Subcutaneous adipose tissue (tissue), 4 donors: ENCODE data around the gene ERICH3. TPM values are rescaled to one million over a fixed set of nuclear protein-coding genes. Genes with fewer than 3 reads are reported as not detected.

ENCODE experiments used
- total RNA-seq, 4 donors: library from RNA; depleted of rRNA; stranded (reverse); fragments of >200 nt; gene quantifications; one replicate each; pipeline ENCODE4 v1.1.0, GENCODE V29; 2016
- TF ChIP-seq, protein P1 (sequence below): fragments of 450-650 bp; IDR thresholded peaks from one replicate; pipeline ENCODE4 v1.5.1; 2016; ENCODE audit warnings: low read depth, mild to moderate bottlenecking, control low read depth, antibody characterized with exemption, moderate library complexity

ERICH3 gene
- total RNA-seq, 4 donors from 2014 or later = not detected

GRCh38 chr1:74578101-74578500, 95.5 kb downstream of the ERICH3 start:
- TF ChIP-seq, protein P1, sequence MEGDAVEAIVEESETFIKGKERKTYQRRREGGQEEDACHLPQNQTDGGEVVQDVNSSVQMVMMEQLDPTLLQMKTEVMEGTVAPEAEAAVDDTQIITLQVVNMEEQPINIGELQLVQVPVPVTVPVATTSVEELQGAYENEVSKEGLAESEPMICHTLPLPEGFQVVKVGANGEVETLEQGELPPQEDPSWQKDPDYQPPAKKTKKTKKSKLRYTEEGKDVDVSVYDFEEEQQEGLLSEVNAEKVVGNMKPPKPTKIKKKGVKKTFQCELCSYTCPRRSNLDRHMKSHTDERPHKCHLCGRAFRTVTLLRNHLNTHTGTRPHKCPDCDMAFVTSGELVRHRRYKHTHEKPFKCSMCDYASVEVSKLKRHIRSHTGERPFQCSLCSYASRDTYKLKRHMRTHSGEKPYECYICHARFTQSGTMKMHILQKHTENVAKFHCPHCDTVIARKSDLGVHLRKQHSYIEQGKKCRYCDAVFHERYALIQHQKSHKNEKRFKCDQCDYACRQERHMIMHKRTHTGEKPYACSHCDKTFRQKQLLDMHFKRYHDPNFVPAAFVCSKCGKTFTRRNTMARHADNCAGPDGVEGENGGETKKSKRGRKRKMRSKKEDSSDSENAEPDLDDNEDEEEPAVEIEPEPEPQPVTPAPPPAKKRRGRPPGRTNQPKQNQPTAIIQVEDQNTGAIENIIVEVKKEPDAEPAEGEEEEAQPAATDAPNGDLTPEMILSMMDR = no peak

DNA sequence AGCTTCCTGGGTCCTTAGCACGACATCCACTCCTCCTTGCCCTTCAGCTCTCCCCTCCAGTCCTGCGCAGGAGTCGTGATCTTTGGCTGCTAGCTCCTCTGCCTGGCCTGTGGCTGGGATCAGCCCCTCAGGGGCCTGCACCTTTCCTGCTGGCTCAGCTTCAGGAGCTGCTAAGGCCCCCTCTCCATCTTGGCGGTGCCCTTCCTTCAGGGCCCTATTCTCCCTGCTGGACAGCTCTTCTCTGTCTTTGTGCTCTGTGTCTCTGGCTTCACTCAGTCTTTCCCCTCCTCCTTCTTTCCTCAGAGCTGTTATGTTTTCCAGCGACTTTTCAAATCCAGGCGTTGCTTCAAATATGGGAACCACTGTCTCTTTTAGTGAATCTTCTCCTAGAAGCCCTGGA, 101.7 kb downstream of the ERICH3 start:
- TF ChIP-seq, protein P1 = no peak

DNA sequence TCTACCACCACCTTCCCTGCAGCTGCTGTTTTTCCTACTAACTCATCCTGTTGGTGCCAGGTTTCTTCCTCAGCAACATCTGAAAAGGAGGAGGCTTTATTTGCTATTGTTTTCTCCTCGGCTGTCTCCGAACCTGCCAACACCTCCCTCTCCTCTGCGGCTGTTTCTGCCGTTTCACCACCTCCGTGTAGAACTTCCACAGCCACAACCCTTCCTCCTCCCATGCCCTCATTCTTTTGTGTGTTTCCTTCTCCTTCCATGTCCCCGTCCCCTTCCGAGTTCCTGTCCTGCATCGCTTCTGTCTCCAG, 102.1 kb downstream of the ERICH3 start:
- TF ChIP-seq, protein P1 = no peak

GRCh38 chr1:74570797-74571492, 102.6 kb downstream of the ERICH3 start:
- TF ChIP-seq, protein P1 = no peak

- TF ChIP-seq, protein P1 = no peak
Observed at GRCh38 chr1:74549932-74550331, 123.7 kb downstream of the ERICH3 start.

DNA sequence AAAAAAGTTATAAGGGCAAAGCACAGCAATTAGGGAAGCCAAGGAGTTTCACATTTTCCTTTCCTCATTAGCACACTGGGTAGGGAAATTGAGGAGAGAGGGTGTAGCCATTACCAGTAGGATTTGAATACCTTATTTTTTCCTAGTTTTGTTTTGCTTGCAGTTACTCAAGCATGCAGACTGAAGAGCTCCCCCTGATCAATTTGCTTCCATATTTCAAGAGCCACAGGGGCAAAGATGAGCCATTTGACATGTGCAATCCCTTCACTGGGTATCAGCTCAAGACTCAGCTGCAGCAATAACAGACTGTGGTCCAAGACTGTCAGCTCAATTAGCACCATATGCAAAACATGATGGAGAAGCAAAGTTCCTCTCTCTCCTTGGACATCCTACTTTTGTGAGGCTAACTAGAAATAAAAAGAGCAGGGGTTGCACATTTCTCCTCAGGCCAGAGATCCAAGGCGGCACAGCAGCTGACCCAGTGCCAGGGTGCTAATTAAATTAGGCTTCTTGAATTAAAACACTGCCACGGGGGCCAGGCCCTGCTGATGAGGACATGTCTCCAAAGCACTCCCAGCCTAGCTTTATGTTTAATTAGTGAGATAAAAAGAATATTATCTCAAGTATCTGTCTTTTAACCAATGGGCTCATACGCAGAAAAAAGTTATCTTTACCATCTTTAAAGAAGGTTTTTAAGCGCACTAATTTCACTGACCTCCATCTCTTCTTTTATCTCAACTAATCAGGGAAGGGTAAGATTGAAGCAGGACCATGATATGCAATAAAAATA, 124.4 kb downstream of the ERICH3 start:
- TF ChIP-seq, protein P1 = no peak

- TF ChIP-seq, protein P1 = no peak
Observed at GRCh38 chr1:74545821-74546220, 127.8 kb downstream of the ERICH3 start.
